Loucy (cell line): ENCODE results near the gene KCNAB3.

Experiments used
- H2AFZ ChIP-seq: fragments of 200-600 bp; sonication (generic); 2 replicates; pipeline ENCODE4 v1.6.0; 2016; ENCODE audit warnings: antibody characterized with exemption, mild to moderate bottlenecking, low read length, moderate library complexity
- H3F3A ChIP-seq: fragments of 200-600 bp; 2 replicates; pipeline ENCODE4 v1.6.0; 2016; ENCODE audit warnings: antibody characterized with exemption, low read depth, mild to moderate bottlenecking
- H3K27me3 ChIP-seq: fragments of 200-600 bp; sonication (generic); 2 replicates; pipeline ENCODE4 v1.6.1; 2014; ENCODE audit warnings: low read length, mild to moderate bottlenecking; ENCODE audit not compliant: insufficient read depth, poor library complexity, severe bottlenecking
- H3K36me3 ChIP-seq: fragments of 200-600 bp; sonication (generic); 2 replicates; pipeline ENCODE4 v1.6.1; 2016; ENCODE audit warnings: low read length; ENCODE audit not compliant: insufficient read depth
- H3K4me1 ChIP-seq: fragments of 200-600 bp; sonication (generic); 2 replicates; pipeline ENCODE4 v1.5.1; 2014; ENCODE audit warnings: low read length, mild to moderate bottlenecking; ENCODE audit not compliant: insufficient read depth, poor library complexity, severe bottlenecking
- H3K4me2 ChIP-seq: fragments of 200-600 bp; sonication (generic); 2 replicates; pipeline ENCODE4 v1.6.0; 2014; ENCODE audit warnings: antibody characterized with exemption, low read length, low read depth, mild to moderate bottlenecking; ENCODE audit not compliant: poor library complexity, severe bottlenecking
- H3K4me3 ChIP-seq: fragments of 200-600 bp; sonication (generic); 2 replicates; pipeline ENCODE4 v1.5.1; 2014; ENCODE audit warnings: low read length, mild to moderate bottlenecking, mixed read lengths; ENCODE audit not compliant: poor library complexity, severe bottlenecking
- H3K79me2 ChIP-seq: fragments of 200-600 bp; sonication (generic); 2 replicates; pipeline ENCODE4 v1.6.1; 2014; ENCODE audit warnings: low read length; ENCODE audit not compliant: insufficient read depth
- H3K9ac ChIP-seq: fragments of 200-600 bp; sonication (generic); 2 replicates; pipeline ENCODE4 v1.6.0; 2014; ENCODE audit warnings: mild to moderate bottlenecking, low read depth, low read length, moderate library complexity; ENCODE audit not compliant: poor library complexity, severe bottlenecking
- H3K9me2 ChIP-seq: fragments of 200-600 bp; sonication (generic); replicated peaks from 2 replicates; pipeline ENCODE4 v1.6.1; 2016; ENCODE audit warnings: low read depth, low read length, mixed read lengths
- H3K9me3 ChIP-seq: fragments of 200-600 bp; sonication (generic); 2 replicates; pipeline ENCODE4 v1.6.1; 2014; ENCODE audit warnings: mild to moderate bottlenecking, antibody characterized with exemption, low read length, low read depth; ENCODE audit not compliant: insufficient read depth
- H4K20me1 ChIP-seq: fragments of 200-600 bp; sonication (generic); 2 replicates; pipeline ENCODE4 v1.6.0; 2014; ENCODE audit warnings: antibody characterized with exemption, low read length, mild to moderate bottlenecking; ENCODE audit not compliant: insufficient read depth, poor library complexity, severe bottlenecking
- EZH2phosphoT487 ChIP-seq: fragments of 200-600 bp; IDR thresholded peaks from 2 replicates; pipeline ENCODE4 v1.6.1; 2018; ENCODE audit warnings: antibody characterized with exemption, mild to moderate bottlenecking, moderate library complexity, borderline replicate concordance
- TF ChIP-seq, protein P1 (sequence below): fragments of 200-600 bp; sonication (generic); conservative IDR thresholded peaks from 2 replicates; pipeline ENCODE4 v1.5.1; 2014; ENCODE audit warnings: mild to moderate bottlenecking, antibody characterized with exemption, low read length

Gene KCNAB3

DNA sequence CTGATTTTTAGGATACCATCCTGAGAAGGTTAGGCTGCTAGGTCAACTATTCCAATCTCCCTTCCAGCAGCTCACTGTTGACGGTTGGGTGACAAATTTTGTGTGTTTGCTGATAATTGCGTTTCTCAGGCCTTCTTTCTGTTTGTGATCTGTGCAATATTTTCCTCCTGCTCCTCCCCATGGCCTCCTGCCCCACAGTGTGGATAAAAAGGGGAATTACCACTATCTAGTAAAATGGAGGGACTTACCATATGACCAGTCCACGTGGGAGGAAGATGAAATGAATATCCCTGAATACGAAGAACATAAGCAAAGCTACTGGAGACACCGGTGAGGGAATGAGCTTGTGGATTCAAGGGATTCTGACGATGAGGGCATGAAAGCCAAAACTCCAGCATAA is 31.9 kb downstream of the KCNAB3 start:
- Histone ChIP-seq H3K27me3 (no peaks in the 10 kb centered on the region), H2AFZ (no peak overlapping the region), H3K4me3 (no peak overlapping the region), H3K9ac (no peak overlapping the region), H3K79me2 (peaks cover 7% of the 10 kb centered on the region; the same call in 1 of the 2 replicates), H3F3A (no peaks in the 10 kb centered on the region), H3K4me1 (no peaks in the 10 kb centered on the region), H4K20me1 (peaks cover 7% of the 10 kb centered on the region), H3K36me3 (peaks cover 90% of the 10 kb centered on the region), H3K9me3 (no peaks in the 10 kb centered on the region), H3K4me2 (no peak overlapping the region), H3K9me2 (no peaks in the 10 kb centered on the region)
- TF ChIP-seq, protein P1, sequence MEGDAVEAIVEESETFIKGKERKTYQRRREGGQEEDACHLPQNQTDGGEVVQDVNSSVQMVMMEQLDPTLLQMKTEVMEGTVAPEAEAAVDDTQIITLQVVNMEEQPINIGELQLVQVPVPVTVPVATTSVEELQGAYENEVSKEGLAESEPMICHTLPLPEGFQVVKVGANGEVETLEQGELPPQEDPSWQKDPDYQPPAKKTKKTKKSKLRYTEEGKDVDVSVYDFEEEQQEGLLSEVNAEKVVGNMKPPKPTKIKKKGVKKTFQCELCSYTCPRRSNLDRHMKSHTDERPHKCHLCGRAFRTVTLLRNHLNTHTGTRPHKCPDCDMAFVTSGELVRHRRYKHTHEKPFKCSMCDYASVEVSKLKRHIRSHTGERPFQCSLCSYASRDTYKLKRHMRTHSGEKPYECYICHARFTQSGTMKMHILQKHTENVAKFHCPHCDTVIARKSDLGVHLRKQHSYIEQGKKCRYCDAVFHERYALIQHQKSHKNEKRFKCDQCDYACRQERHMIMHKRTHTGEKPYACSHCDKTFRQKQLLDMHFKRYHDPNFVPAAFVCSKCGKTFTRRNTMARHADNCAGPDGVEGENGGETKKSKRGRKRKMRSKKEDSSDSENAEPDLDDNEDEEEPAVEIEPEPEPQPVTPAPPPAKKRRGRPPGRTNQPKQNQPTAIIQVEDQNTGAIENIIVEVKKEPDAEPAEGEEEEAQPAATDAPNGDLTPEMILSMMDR = peak; percentile 59
- no peak for TF ChIP-seq EZH2phosphoT487

DNA sequence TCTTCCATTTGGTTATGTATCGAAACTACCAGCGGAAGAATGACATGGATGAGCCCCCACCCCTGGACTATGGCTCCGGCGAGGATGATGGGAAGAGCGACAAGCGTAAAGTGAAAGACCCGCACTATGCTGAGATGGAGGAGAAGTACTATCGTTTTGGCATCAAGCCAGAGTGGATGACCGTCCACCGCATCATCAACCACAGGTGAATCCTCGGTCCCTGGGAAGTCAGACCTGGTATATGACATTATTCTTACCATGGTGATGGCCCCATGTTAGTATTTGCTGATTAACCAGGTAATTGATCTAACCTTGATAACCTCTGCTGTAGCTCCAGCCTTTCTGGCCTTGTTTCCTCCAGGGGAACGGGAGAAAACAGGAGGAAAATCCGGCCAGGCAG is 32.6 kb downstream of the KCNAB3 start:
- H3K4me3 ChIP-seq = no peak overlapping the region
- H4K20me1 ChIP-seq = peaks cover 7% of the 10 kb centered on the region
- H3K4me1 ChIP-seq = no peaks in the 10 kb centered on the region
- TF ChIP-seq, protein P1 = no peak
- TF ChIP-seq EZH2phosphoT487 = no peak
- peaks cover 86% of the 10 kb centered on the region for H3K36me3 ChIP-seq
- no peak overlapping the region for H3K4me2 ChIP-seq
- no peaks in the 10 kb centered on the region for H3K9me2 ChIP-seq
- no peak overlapping the region for H2AFZ ChIP-seq
- H3K79me2 ChIP-seq = peaks cover 8% of the 10 kb centered on the region; the same call in 1 of the 2 replicates
- no peaks in the 10 kb centered on the region for H3K9me3 ChIP-seq
- no peaks in the 10 kb centered on the region for H3K27me3 ChIP-seq
- H3K9ac ChIP-seq = no peak overlapping the region
- no peaks in the 10 kb centered on the region for H3F3A ChIP-seq

DNA sequence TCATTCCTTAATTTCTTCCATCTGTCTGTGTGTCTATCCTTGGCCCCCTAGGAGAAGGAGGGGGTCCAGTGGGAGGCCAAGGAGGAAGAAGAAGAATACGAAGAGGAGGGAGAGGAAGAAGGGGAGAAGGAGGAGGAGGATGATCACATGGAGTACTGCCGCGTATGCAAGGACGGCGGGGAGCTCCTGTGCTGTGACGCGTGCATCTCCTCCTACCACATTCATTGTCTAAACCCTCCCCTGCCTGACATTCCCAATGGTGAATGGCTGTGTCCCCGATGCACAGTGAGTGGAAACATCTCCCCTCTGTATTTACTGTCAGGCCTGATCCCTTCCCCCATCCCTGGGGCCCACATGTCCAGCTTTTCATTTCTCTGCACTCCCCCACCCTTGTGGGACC is 34.8 kb downstream of the KCNAB3 start:
- Histone ChIP-seq H2AFZ (no peak overlapping the region), H3F3A (no peaks in the 10 kb centered on the region), H3K9ac (no peak overlapping the region), H3K4me1 (no peaks in the 10 kb centered on the region), H3K9me3 (no peaks in the 10 kb centered on the region), H3K79me2 (peaks cover 29% of the 10 kb centered on the region), H3K9me2 (no peaks in the 10 kb centered on the region), H3K4me2 (no peak overlapping the region), H3K4me3 (no peak overlapping the region), H4K20me1 (peaks cover 18% of the 10 kb centered on the region), H3K27me3 (no peaks in the 10 kb centered on the region), H3K36me3 (peaks cover 88% of the 10 kb centered on the region)
- TF ChIP-seq, protein P1 = no peak
- TF ChIP-seq EZH2phosphoT487 = no peak
